Ishikawa (cell line): Measurements from ENCODE around the gene HTR2A.

Experiments used
- CEBPB ChIP-seq: IDR thresholded peaks from 2 replicates; pipeline ENCODE4 v1.6.1; 2012
- RAD21 ChIP-seq: IDR thresholded peaks from 2 replicates; pipeline ENCODE4 v1.6.1; 2012; ENCODE audit warnings: low read depth
- REST ChIP-seq: IDR thresholded peaks from 2 replicates; pipeline ENCODE4 v1.6.1; 2012; ENCODE audit warnings: low read depth, mild to moderate bottlenecking
- TAF1 ChIP-seq: IDR thresholded peaks from 2 replicates; pipeline ENCODE4 v1.6.1; 2012; ENCODE audit warnings: low read depth, mild to moderate bottlenecking
- TCF12 ChIP-seq: IDR thresholded peaks from 2 replicates; pipeline ENCODE4 v1.6.1; 2012; ENCODE audit warnings: low read depth

GRCh38 chr13:46817838-46818476 lies 78.9 kb downstream of the HTR2A start:
- no peak for TF ChIP-seq CEBPB
- no peak for TF ChIP-seq RAD21
- TF ChIP-seq REST, result no peak
- no peak for TF ChIP-seq TAF1
- no peak for TF ChIP-seq TCF12
